Psoas muscle (tissue), 8 donors: ENCODE measurements around the gene SMG9. TPM values are rescaled to one million over a fixed set of nuclear protein-coding genes. Genes with fewer than 3 reads are reported as not detected.
A peak's percentile ranks its signal among the peaks of the same experiment; 100 is the strongest.

Experiments
- ATAC-seq, 4 donors: fragments of 200-7000 bp; cut with Tn5 transposase; one replicate each; pipeline ENCODE4 v1.9.1; 2020; ENCODE audit warnings: moderate library complexity in 3 of 4, mild to moderate bottlenecking in 2 of 4
- DNase-seq, 2 donors: peaks; one replicate each; pipeline ENCODE4 v3.0.0-alpha.2; 2020
- H3K27ac ChIP-seq: fragments of 200-600 bp; one replicate; pipeline ENCODE4 v1.8.0; 2022
- H3K27me3 ChIP-seq, 3 donors: fragments of 200-600 bp in 1 of 3; one replicate each; pipeline versions ENCODE4 v1.6.1 to v1.8.0; 2013 to 2022; ENCODE audit warnings: low read length in 2 of 3, mild to moderate bottlenecking in 2 of 3, moderate library complexity in 1 of 3; ENCODE audit not compliant: insufficient read depth in 3 of 3
- H3K36me3 ChIP-seq, 2 donors: fragments of 200-600 bp in 1 of 2; one replicate each; pipeline versions ENCODE4 v1.6.1 to v1.8.0; 2013 to 2022; ENCODE audit warnings: low read depth in 1 of 2, mild to moderate bottlenecking in 1 of 2, moderate library complexity in 1 of 2; ENCODE audit not compliant: insufficient read depth in 1 of 2
- H3K4me1 ChIP-seq: fragments of 200-600 bp; one replicate; pipeline ENCODE4 v1.8.0; 2022
- H3K4me3 ChIP-seq: fragments of 200-600 bp; one replicate; pipeline ENCODE4 v1.8.0; 2022; ENCODE audit warnings: mild to moderate bottlenecking
- H3K9me3 ChIP-seq: fragments of 200-600 bp; one replicate; pipeline ENCODE4 v1.8.0; 2022
- WGBS, 3 donors: extraction: QIAGEN DNeasy Blood & Tissue Kit; methylation state at CpG; one replicate each; pipeline versions ENCODE4 v1.1.6 to v1.1.7; 2013; 5-methylcytosine and 5-hydroxymethylcytosine counted together
- intact Hi-C, 2 donors: fragments of 100-400 bp; cut with DNase I; formaldehyde crosslinking; loops; one replicate each; pipeline versions ENCODE4 v1.11.0 to v1.14.2; 2022
- polyA plus RNA-seq, 3 donors: library from polyadenylated mRNA; stranded (reverse); fragments of 200-250 nt; gene quantifications; one replicate each; pipeline ENCODE4 v1.2.3, GENCODE V29; 2013
- total RNA-seq, 4 donors: library from RNA; stranded (reverse); fragmentation: NEBNext Ultra II Directional in 2 of 4; extraction: Animal tissue kit (Norgen Biotek cat#: 25700) in 2 of 4; gene quantifications; one replicate each; pipeline versions ENCODE4 v1.2.1 to v1.2.4, GENCODE V29; 2021 to 2023
- TF ChIP-seq, protein P1 (sequence below): fragments of 200-600 bp; IDR thresholded peaks from one replicate; pipeline ENCODE4 v1.8.0; 2022; ENCODE audit warnings: antibody characterized with exemption
- donor health status: healthy with polysubstance abuse.
- donor health status: DM: no; HTN: no; CAD: no; lungs with moderate emphysema.
- donor health status: Bipolar disorder and iron deficiency.
- donor health status: healthy.
- donor health status: DM: yes; HTN: yes; CAD: no.
- donor health status: DM: no; HTN: no; CAD: no.
- donor health status: DM: no; HTN: no; CAD: no.
- donor health status: DM: yes; HTN: yes; CAD: no.

Gene SMG9
- total and polyA plus RNA-seq, 7 donors = 10.1 to 29.1 (median 13.8) TPM

- Histone ChIP-seq H3K27ac (no peak overlapping the region), H3K9me3 (no peaks in the 10 kb centered on the region), H3K4me3 (peak overlapping the region; percentile 51), H3K36me3 (no peaks in the 10 kb centered on the region), H3K27me3 (peaks cover 0 to 20% (median 3%) of the 10 kb centered on the region in 3 donors), H3K4me1 (peaks cover 4% of the 10 kb centered on the region)
- WGBS, 3 donors = 6 to 11% (median 10%) methylated on average over 52 to 63 of the region's 63 CpGs
- peak; percentile 71 to 99 (median 92) for ATAC-seq
- DNase-seq = peak; percentile 68 to 79
- intact Hi-C loops = no loop called here
- TF ChIP-seq, protein P1, sequence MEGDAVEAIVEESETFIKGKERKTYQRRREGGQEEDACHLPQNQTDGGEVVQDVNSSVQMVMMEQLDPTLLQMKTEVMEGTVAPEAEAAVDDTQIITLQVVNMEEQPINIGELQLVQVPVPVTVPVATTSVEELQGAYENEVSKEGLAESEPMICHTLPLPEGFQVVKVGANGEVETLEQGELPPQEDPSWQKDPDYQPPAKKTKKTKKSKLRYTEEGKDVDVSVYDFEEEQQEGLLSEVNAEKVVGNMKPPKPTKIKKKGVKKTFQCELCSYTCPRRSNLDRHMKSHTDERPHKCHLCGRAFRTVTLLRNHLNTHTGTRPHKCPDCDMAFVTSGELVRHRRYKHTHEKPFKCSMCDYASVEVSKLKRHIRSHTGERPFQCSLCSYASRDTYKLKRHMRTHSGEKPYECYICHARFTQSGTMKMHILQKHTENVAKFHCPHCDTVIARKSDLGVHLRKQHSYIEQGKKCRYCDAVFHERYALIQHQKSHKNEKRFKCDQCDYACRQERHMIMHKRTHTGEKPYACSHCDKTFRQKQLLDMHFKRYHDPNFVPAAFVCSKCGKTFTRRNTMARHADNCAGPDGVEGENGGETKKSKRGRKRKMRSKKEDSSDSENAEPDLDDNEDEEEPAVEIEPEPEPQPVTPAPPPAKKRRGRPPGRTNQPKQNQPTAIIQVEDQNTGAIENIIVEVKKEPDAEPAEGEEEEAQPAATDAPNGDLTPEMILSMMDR = peak; percentile 42
Observed at GRCh38 chr19:43774103-43774939, 19.6 kb upstream of the SMG9 start.

GRCh38 chr19:43773725-43774102 lies 19.0 kb upstream of the SMG9 start:
- H3K4me1 ChIP-seq = peaks cover 4% of the 10 kb centered on the region
- intact Hi-C loops = no loop called here
- H3K4me3 ChIP-seq = peak overlapping the region; percentile 51
- no peaks in the 10 kb centered on the region for H3K9me3 ChIP-seq
- H3K27ac ChIP-seq = no peak overlapping the region
- TF ChIP-seq, protein P1 = no peak
- no peak for DNase-seq
- 55 to 64% (median 55%) methylated on average over 5 of the region's 5 CpGs for WGBS, 3 donors
- H3K36me3 ChIP-seq = no peaks in the 10 kb centered on the region
- no peak for ATAC-seq
- peaks cover 0 to 20% (median 3%) of the 10 kb centered on the region in 3 donors for H3K27me3 ChIP-seq

DNA sequence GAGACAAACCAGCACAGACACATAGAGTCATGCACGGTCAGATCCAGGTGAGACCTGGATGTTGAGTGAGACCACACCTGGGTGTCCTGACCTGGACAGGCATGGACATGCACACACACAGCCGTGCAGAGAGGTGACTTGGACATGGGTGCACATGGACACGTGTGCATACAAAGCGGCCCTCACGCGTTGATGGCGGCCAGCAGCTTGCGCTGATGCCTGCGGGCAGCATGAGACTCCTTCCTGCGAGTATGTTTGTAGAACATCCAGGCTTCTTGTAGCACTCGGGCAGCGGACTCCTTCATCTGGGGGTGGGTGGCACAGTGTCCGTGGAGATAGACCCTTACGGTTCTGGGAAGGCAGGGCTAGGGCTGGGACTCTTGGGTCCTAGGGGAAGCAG lies 14.5 kb upstream of the SMG9 start:
- Histone ChIP-seq H3K4me3 (no peak overlapping the region), H3K9me3 (no peaks in the 10 kb centered on the region), H3K36me3 (no peaks in the 10 kb centered on the region), H3K27ac (no peak overlapping the region), H3K27me3 (peaks cover 0 to 16% (median 3%) of the 10 kb centered on the region in 3 donors), H3K4me1 (peaks cover under 1% of the 10 kb centered on the region)
- 89 to 90% (median 89%) methylated on average over 14 of the region's 14 CpGs for WGBS, 3 donors
- TF ChIP-seq, protein P1 = no peak
- DNase-seq (peak in 1 of 2 donors; percentile 27), ATAC-seq (no peak)
- intact Hi-C loops = no loop called here

DNA sequence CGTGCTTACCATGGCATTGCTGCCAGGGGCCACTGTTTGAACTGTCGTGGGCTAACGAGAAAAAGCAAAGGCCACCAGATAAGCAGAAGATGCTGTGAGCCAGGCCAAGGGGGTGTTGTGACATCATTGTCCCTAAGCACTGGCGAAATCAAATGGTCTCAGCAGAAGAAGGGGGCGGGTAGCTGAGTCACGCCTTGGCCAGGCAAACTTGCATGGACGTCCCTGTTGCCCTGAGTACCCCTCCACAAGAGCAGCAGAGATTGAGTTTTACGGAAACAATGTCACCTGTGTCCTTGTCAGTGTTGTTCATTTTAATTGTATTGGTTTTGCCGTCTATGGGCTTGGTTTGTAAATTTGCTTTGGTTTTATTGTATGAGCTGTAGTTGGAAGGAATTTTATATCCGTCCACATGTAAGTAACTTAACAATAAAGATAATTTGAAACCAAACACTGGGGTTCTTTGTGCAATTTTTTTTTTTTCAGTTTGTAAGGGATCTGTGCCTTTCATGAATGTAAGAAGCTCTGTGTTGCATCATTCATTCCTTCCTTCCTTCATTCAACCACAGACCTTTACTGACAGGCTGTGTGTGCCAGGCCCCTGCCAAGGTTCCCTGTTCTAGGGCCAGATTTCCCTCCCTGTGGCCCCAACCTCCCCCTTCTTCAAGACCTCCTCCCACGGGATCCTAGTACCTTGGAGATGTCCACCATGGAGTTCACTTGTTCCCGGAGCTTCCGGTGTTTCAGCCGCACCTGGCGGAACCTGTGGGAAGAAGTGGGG lies 13.7 kb upstream of the SMG9 start:
- H3K27ac ChIP-seq = no peak overlapping the region
- ATAC-seq (peak in 1 of 4 donors; percentile 12), DNase-seq (peak; percentile 48 to 51)
- TF ChIP-seq, protein P1 = no peak
- no peaks in the 10 kb centered on the region for H3K9me3 ChIP-seq
- no peaks in the 10 kb centered on the region for H3K36me3 ChIP-seq
- no peak overlapping the region for H3K4me3 ChIP-seq
- H3K27me3 ChIP-seq = peaks cover 0 to 16% (median 3%) of the 10 kb centered on the region in 3 donors
- 61 to 63% (median 63%) methylated on average over 15 of the region's 15 CpGs for WGBS, 3 donors
- intact Hi-C loops = no loop called here
- no peaks in the 10 kb centered on the region for H3K4me1 ChIP-seq
